Measurements from ENCODE around the gene CNTNAP2.

DNA sequence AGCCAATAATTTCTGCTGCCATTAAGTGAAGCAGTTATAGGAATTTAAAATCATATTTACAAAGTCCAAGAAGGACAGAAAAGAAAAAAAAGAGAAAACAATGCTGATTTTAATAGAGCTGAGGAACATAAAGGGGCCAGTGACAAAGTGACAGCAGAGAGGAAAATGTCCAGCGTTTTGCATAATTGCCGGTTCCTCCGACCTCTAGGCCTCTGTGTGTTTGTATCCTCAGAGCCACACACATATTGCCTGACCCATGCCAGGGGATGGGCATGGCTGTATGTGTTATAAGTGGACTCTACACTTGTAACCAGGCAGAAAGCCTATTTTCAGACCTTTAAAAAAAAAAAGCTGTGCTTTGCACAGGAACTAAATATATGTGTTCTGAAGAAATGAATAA, 2107.1 kb downstream of the CNTNAP2 start:
- TF ChIP-seq, protein P1, sequence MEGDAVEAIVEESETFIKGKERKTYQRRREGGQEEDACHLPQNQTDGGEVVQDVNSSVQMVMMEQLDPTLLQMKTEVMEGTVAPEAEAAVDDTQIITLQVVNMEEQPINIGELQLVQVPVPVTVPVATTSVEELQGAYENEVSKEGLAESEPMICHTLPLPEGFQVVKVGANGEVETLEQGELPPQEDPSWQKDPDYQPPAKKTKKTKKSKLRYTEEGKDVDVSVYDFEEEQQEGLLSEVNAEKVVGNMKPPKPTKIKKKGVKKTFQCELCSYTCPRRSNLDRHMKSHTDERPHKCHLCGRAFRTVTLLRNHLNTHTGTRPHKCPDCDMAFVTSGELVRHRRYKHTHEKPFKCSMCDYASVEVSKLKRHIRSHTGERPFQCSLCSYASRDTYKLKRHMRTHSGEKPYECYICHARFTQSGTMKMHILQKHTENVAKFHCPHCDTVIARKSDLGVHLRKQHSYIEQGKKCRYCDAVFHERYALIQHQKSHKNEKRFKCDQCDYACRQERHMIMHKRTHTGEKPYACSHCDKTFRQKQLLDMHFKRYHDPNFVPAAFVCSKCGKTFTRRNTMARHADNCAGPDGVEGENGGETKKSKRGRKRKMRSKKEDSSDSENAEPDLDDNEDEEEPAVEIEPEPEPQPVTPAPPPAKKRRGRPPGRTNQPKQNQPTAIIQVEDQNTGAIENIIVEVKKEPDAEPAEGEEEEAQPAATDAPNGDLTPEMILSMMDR (conservative IDR thresholded peaks at IDR 0.05; ENCODE audit: low read length): no peak
- no peak for TF ChIP-seq EZH2phosphoT487 (IDR thresholded peaks at IDR 0.05; ENCODE audit: borderline replicate concordance, low read depth, low read length)
